ENCODE results near the gene FBXO7.

Gene FBXO7

DNA sequence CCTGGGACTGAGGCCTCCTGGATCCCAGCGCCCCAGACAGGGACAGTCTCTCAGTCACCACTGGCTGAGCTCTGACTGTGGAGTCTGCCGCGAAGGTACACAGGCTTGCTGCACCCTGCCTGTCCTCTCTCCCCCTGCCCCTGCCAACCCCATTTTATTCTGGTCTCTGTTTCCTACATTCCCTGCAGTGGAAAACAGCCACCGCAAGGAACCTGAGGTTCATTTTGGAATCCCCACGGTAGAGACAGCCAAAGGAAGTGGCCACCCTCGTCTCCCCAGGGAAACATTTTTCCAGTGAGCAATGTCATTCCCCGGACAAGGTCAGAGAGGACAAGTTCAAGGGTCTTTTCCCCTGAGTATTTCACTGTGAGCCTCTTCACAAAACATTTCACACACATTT lies 56.6 kb downstream of the FBXO7 start:
- DNase-seq, result no peak

- DNase-seq, result peak in 2 of 56 donors; percentile 20 to 30
These were observed 57.6 kb downstream of the FBXO7 start for GRCh38 chr22:32531931-32532819.

- no peak for DNase-seq
These were observed 58.2 kb downstream of the FBXO7 start for GRCh38 chr22:32532820-32533128.

- peak in 1 of 56 donors; percentile 22 for DNase-seq
These were observed 58.9 kb downstream of the FBXO7 start for GRCh38 chr22:32533265-32534111.

DNA sequence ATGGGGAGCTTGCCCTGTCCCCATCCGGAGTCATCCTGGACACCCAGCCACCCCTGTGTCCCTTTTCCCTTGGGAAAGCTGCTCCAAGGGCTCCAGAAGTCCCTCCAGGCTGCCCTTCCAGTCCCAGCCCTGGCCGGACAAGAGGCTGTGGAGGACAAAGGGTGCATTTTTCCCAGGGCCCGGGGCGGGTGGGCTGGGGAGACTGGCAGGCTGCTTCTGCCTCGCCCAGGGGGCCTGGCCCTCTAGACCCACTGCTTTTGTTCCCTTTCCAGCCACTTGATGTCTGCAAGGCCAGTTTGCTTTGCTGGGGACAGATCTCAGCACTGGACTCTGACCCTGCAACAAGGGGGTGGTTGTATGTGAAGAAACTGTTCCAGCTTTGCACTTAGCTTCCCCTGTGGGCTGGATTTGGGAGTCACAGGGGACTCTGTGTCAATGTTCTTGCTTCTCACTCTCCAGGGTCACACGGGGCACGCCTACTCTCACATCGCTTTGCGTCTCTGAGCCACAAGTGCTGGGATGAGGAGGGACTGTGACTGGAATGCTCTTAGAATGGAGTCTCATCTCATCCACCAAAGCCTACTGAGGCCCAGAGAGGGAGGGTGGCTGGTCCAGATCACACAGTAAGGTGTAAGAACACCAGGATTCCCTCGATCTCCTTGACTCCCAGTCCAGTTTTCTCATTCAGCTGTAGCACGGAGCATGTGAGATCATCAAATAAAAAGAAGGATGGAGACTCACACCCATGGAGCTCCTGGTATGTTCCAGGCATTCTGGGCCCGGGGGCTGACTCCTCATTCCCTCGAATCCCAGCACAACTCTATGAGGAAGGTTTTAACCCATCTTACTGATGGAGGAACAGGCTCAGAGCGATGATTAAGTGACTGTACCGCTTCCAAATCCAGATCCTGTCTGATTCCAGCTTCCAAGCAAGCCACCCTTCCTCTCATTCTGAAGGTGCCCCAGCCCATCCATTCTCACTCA lies 59.9 kb downstream of the FBXO7 start:
- no peak for DNase-seq

DNA sequence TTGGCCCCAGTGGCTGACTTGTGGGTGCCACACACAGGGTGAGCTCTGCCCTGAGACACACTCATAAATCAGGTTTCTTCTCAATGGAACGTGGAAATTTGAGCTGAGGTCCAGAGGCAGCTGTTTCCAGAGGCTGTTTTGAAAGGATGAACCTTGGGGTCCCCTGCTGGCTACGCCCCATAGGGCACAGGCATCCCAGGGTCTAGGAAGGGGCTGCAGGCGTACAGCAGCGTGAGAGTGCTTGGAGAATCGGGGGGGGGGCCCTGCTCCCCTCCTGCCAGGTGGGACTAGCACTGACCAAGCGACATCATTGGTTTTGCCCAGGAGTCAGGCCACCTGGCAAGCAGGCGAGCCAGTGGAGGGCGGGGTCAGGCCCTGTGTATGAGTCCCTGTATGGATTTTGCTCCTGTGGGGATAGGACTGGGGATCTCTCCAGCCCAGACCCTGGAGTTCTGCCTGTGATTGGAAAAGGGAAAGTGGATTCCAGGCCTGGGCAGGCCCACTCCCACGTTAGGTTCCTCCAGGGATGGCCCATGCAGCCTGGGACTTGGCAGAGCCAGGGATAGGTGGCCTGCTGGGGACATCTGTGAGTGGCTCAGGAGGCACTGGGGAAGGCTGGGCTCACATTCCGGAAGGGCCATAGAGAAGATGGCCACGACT lies 61.0 kb downstream of the FBXO7 start:
- DNase-seq, result no peak

DNA sequence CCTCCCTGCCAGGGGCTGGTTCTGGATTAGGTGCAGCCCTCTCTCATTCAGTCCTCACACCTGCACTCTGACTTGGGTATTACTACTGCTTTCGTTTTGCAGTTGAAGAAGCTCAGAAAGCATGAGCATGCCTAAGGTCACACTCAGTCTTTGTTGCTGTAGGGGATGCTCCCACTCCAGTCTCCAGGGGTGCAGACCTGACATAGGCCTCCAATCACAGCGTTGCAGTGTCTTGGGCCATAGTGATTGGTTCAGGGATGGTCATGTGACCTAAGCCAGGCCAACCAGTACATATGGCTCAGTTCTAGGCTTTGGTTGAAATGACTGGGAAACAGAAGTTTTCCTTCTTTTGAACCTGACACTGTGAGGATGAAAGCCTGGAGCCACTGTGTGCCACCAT lies 61.7 kb downstream of the FBXO7 start:
- no peak for DNase-seq

DNA sequence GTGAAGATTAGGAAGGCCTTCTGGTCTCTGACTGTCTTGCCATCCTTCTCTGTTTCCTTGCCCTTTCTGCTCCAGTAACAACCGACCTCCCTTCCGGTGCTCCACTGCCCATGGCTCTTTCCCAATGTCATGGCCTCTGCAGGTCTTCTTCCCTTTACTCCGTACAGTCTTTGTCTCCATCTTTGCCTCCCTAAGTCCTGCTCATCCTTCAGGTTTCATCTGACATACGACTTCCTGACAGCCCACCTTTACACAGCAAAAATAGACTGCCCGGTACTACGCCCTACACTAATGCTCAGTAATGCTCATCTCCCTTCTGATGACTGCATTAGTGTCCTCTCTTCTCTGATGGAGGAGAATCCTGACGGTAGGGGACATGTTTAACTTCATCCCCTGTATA lies 63.9 kb downstream of the FBXO7 start:
- no peak for DNase-seq

DNA sequence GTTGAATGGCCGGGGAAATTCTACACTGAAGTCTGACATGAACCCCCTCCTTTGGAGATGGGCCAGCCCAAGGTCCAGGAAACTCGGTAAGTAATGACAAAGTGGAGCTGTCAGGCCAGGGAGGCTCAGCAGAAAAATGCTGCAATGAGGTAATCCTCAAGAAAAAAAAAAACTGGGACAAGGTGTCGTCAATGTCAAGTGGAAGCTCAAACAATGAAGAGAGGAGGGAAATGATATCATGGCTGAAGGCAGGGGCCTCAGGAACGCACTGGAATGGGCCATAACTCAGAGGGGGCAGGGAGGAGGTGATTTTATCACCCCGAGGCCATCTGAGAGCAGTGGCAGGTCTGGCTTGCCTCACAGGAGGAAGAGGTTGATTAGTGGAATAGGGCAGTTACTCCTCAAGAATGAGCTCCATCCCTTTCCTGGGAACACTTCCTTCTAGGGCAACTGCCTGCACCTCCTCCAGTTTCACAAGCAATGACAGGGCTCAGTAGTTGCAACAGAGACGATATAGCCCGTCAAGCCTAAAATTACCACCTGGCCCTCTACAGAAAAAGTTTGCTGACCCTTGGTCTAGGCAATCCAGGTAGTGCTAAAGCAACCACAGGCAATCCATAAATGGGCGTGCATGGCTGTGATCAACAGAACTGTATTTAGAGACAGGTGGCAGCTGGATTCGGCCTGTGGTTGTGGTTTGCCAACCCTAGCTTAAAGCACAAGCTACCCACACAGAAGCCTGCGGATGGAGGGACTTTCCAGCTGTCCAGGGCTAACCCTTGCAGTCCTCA lies 65.2 kb downstream of the FBXO7 start:
- DNase-seq, result no peak

DNA sequence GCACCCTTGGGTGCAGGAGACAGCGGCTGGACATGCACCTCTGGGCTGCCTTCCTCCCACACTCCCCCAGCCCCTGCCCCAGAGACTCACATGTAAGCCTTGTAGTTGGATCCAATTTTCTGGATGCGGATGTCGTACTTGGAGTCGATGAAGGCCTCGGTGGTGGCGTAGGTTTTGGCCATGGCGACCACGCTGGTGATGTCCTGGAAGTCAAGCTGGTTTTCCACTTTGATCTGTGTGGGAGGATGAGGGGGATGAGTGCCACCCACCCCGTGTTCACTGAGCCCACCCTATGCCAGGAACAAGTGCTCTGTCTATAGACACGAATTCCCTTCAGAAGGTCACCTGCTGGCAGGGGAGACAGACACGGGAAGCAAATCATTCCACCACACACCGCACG lies 66.9 kb downstream of the FBXO7 start:
- DNase-seq, result no peak

DNA sequence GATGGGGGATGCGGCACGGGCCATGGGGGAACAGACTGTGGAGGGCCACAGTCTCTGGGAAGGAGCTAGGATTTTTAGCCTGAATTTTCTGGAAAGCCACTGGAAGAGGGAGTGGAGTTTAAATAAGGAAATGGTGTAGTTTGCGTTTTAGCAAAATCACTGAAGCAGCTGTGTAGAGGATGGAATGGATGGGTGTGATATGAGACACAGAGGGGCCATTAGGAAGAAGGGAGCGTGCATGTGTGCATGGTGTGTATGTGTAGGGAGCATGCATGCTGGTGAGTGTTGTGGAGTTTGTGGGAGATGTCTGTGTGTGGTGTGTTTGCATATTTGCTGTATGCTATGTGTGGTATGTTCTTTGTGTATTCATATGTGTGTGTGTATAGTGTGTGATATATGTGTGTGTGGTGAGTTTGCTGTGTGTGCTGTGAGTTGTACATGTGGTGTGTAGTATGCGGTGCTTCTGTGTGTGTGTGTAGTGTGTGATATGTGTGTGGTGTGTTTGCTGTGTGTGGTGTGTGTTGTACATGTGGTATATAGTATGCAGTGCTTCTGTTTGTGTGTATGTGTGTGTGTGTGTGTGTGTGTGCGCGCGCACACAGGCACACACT lies 67.6 kb downstream of the FBXO7 start:
- no peak for DNase-seq

DNA sequence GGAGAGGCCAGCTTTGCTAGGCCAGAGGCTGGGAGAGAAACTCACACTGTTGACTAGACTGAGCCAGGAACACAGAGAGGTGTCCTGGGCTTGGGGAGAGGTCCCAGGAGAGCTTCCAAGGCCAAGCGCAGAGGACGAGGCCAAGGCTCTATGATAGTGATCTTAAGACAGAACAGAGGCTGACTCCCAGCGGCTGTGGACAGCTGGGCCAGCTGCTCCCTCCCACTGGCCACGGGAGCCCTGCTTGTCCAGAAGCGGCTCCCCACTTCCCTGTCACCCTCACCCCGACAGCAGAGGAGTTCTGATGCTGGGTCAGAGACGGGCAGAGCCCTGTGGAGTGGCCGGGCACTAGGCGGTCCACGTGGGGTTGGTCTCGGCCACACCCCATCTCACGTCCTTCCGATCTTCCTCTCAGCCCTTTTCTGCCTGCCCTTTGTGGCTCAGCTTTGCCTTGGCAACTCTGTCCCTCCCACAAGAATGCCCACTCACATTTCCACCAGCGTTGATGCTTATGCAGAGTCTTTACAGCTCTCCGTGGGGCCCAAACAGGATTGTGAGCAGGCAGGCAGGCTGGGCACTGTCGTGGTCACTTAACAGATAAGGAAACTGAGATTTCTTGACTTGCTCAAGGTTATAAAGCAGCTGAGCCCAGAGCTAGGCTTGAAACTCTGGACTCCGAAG lies 68.2 kb downstream of the FBXO7 start:
- no peak for DNase-seq

- no peak for DNase-seq
These were observed 70.4 kb downstream of the FBXO7 start for GRCh38 chr22:32544953-32545558.

GRCh38 chr22:32545801-32546200 lies 71.2 kb downstream of the FBXO7 start:
- no peak for DNase-seq

GRCh38 chr22:32546496-32546895 lies 71.9 kb downstream of the FBXO7 start:
- DNase-seq, result no peak

DNA sequence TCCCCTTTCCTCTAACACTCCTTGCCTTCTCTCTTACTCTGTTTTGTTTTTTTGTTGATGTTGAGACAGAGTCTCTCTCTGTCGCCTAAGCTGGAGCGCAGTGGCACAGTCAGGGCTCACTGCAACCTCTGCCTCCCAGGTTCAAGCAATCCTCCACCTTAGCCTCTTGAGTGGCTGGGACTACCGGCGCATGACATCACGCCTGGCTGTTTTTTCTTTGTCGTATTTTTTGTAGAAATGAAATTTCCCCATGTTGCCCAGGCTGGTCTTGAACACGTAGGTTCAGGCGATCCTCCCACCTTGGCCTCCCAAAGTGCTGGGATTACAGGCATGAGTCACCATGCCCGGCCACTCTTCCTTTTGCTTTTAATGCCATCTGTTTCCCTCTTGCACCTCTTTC lies 72.3 kb downstream of the FBXO7 start:
- DNase-seq, result no peak

GRCh38 chr22:32548039-32548438 lies 73.4 kb downstream of the FBXO7 start:
- no peak for DNase-seq

Measured in amygdala (tissue), 56 donors.